Ascending aorta (tissue), 2 donors: ENCODE results near the gene SUCLG2. TPM values are rescaled to one million over a fixed set of nuclear protein-coding genes. Genes with fewer than 3 reads are reported as not detected.

Experiments used
- DNase-seq, 2 donors: peaks; one replicate each; pipeline ENCODE4 v3.0.0-alpha.2; 2019; ENCODE audit warnings: low spot score in 2 of 2
- H3K27ac ChIP-seq, 2 donors: fragments of 200-600 bp; sonication (generic); one replicate each; pipeline ENCODE4 v1.5.1; 2016 to 2017; ENCODE audit warnings: mild to moderate bottlenecking in 1 of 2
- H3K27me3 ChIP-seq: fragments of 200-600 bp; sonication (generic); one replicate; pipeline ENCODE4 v1.5.1; 2017
- H3K36me3 ChIP-seq, 2 donors: fragments of 200-600 bp; sonication (generic); one replicate each; pipeline ENCODE4 v1.5.1; 2016
- H3K4me1 ChIP-seq, 2 donors: fragments of 200-600 bp; sonication (generic); one replicate each; pipeline ENCODE4 v1.5.1; 2016 to 2017; ENCODE audit warnings: mild to moderate bottlenecking in 1 of 2
- H3K4me3 ChIP-seq, 2 donors: fragments of 200-600 bp; sonication (generic); one replicate each; pipeline ENCODE4 v1.5.1; 2016 to 2017; ENCODE audit warnings: mild to moderate bottlenecking in 1 of 2
- H3K9me3 ChIP-seq, 2 donors: fragments of 200-600 bp; sonication (generic); one replicate each; pipeline ENCODE4 v1.5.1; 2016
- CTCF ChIP-seq, 3 experiments: fragments of 200-600 bp in 2 of 3; fragments of 450-650 bp in 1 of 3; sonication (generic) in 2 of 3; IDR thresholded peaks; one replicate each; pipeline ENCODE4 v1.5.1; 2016 to 2019; ENCODE audit warnings: antibody characterized with exemption in 3 of 3, mild to moderate bottlenecking in 1 of 3, moderate library complexity in 1 of 3
- intact Hi-C: fragments of 100-400 bp; cut with DNase I; formaldehyde crosslinking; loops from one replicate; pipeline ENCODE4 v1.15.1; 2023
- total RNA-seq: library from RNA; depleted of rRNA; stranded (reverse); fragments of >200 nt; gene quantifications from one replicate; pipeline ENCODE4 v1.1.0, GENCODE V29; 2016

SUCLG2 gene
- total RNA-seq, 1 donor from 2014 or later, result 33.6 TPM

GRCh38 chr3:67624078-67624477 is 30.3 kb downstream of the SUCLG2 start:
- peaks cover 0 to 12% of the 10 kb centered on the region in 2 donors for H3K36me3 ChIP-seq
- H3K4me1 ChIP-seq, result no peaks in the 10 kb centered on the region
- intact Hi-C loops, result no loop called here
- H3K4me3 ChIP-seq, result no peak overlapping the region
- no peaks in the 10 kb centered on the region for H3K9me3 ChIP-seq
- H3K27ac ChIP-seq, result no peak overlapping the region
- DNase-seq, result no peak
- no peaks in the 10 kb centered on the region for H3K27me3 ChIP-seq
- TF ChIP-seq CTCF (IDR thresholded peaks at IDR 0.05), result no peak

- Histone ChIP-seq H3K27me3 (no peaks in the 10 kb centered on the region), H3K4me3 (no peak overlapping the region), H3K36me3 (peaks cover 0 to 12% of the 10 kb centered on the region in 2 donors), H3K4me1 (no peaks in the 10 kb centered on the region), H3K27ac (no peak overlapping the region), H3K9me3 (no peaks in the 10 kb centered on the region)
- TF ChIP-seq CTCF (IDR thresholded peaks at IDR 0.05), result no peak
- no peak for DNase-seq
- intact Hi-C loops, result no loop called here
Measured at GRCh38 chr3:67622652-67623051, 31.8 kb downstream of the SUCLG2 start.

GRCh38 chr3:67620869-67621268 is 33.5 kb downstream of the SUCLG2 start:
- H3K27ac ChIP-seq, result no peak overlapping the region
- TF ChIP-seq CTCF (IDR thresholded peaks at IDR 0.05), result no peak

GRCh38 chr3:67619991-67620390 is 34.4 kb downstream of the SUCLG2 start:
- TF ChIP-seq CTCF (IDR thresholded peaks at IDR 0.05), result no peak
- Histone ChIP-seq H3K36me3 (peaks cover 0 to 17% of the 10 kb centered on the region in 2 donors), H3K9me3 (no peaks in the 10 kb centered on the region), H3K4me1 (no peaks in the 10 kb centered on the region), H3K27me3 (no peaks in the 10 kb centered on the region), H3K27ac (no peak overlapping the region), H3K4me3 (no peak overlapping the region)
- no peak for DNase-seq
- intact Hi-C loops, result no loop called here

More at GRCh38 chr3:67620869-67621268, 33.5 kb downstream of the SUCLG2 start:
- H3K36me3 ChIP-seq, result peaks cover 0 to 17% of the 10 kb centered on the region in 2 donors
- no peaks in the 10 kb centered on the region for H3K4me1 ChIP-seq
- H3K27me3 ChIP-seq, result no peaks in the 10 kb centered on the region
- no peaks in the 10 kb centered on the region for H3K9me3 ChIP-seq
- DNase-seq, result no peak
- no peak overlapping the region for H3K4me3 ChIP-seq
- intact Hi-C loops, result no loop called here

GRCh38 chr3:67617518-67617917 is 36.9 kb downstream of the SUCLG2 start:
- no peaks in the 10 kb centered on the region for H3K4me1 ChIP-seq
- H3K27me3 ChIP-seq, result no peaks in the 10 kb centered on the region
- no peak overlapping the region for H3K4me3 ChIP-seq
- peaks cover 0 to 9% of the 10 kb centered on the region in 2 donors for H3K36me3 ChIP-seq
- no peak for DNase-seq
- intact Hi-C loops, result no loop called here
- TF ChIP-seq CTCF (IDR thresholded peaks at IDR 0.05), result no peak
- no peaks in the 10 kb centered on the region for H3K9me3 ChIP-seq
- H3K27ac ChIP-seq, result no peak overlapping the region

GRCh38 chr3:67616046-67616445 is 38.4 kb downstream of the SUCLG2 start:
- H3K27me3 ChIP-seq, result no peaks in the 10 kb centered on the region
- DNase-seq, result no peak
- H3K27ac ChIP-seq, result no peak overlapping the region
- peaks cover 0 to 9% of the 10 kb centered on the region in 2 donors for H3K36me3 ChIP-seq
- H3K4me1 ChIP-seq, result no peaks in the 10 kb centered on the region
- no peaks in the 10 kb centered on the region for H3K9me3 ChIP-seq
- intact Hi-C loops, result no loop called here
- no peak overlapping the region for H3K4me3 ChIP-seq
- no peak for TF ChIP-seq CTCF (IDR thresholded peaks at IDR 0.05)
